GM19324 (cell line): ENCODE measurements around the gene SEC14L2.
A peak's percentile ranks its signal among the peaks of the same experiment; 100 is the strongest.
"Not testable (repeated sequence)": the region's sequence is repeated elsewhere in the genome, so short reads cannot be mapped to it uniquely, and the experiment has no call there.

Experiments
- ATAC-seq: cut with Tn5 transposase; IDR thresholded peaks from one replicate; pipeline ENCODE4 v1.9.1; 2021; ENCODE audit warnings: mild to moderate bottlenecking, moderate library complexity; ENCODE audit not compliant: unreplicated experiment, low FRiP score

Gene SEC14L2

DNA sequence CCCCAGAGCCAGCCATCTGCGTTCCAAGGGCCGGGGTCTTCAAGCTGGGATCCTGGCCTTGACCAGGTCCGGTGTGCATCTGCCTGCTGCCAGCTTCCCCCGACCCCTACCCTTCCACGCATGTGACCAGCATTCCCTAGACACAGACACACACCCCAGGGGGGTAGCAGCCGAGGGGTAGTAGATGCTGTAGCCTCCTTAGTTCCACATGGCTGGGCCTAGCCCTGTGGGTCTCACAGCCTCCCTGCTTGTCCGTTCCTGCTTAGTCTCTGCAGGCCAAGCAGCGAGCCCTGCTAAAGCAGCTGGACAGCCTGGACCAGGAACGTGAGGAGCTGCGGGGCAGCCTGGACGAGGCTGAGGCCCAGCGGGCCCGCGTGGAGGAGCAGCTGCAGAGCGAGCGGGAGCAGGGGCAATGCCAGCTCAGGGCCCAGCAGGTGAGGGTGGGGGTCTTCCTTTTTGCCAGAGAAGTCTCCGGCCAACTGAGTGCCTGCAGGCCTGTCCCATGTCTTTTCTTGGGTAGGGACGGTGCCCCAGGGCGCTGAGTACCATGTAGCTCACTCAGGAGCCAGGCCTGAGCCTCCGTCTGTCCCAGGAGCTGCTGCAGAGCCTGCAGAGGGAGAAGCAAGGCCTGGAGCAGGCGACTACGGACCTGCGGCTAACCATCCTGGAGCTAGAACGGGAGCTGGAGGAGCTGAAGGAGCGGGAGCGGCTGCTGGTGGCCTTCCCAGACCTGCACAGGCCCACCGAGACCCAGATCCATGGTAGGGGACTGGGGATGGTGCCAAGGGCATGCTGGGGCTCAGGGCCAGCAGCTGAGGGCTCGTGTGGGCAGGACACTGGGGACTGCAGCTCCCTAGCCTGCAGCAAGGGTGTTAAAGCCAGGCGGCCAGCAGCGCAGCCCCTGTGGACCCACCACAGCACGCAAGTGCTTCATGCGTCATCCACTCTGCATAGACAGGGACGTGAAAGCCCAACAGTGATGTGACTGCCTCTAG lies 23.2 kb upstream of the SEC14L2 start:
- no peak for ATAC-seq

- ATAC-seq: no peak
Observed at GRCh38 chr22:30375312-30375849, 21.4 kb upstream of the SEC14L2 start.

DNA sequence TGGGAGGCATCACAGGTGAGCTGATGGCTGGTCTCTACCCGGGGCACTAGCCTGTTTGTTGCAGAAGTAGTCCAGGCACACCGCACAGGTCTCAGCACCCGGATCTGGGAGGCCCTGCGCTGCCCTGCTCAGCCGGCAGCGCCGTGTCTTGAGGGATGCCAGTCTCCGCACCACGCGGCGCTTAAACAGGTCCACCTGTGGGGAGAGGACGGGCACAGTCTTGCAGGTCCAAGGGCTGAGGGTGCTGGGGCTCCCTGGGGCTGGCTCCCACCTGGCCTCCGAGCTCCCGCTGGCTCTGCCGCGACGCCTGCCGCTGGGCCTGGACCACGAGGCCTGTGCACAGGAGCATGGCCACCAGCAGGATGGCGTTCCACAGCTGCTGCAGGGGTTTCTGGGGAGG lies 16.8 kb upstream of the SEC14L2 start:
- ATAC-seq: no peak

- no peak for ATAC-seq
Observed at GRCh38 chr22:30381264-30381663, 15.6 kb upstream of the SEC14L2 start.

DNA sequence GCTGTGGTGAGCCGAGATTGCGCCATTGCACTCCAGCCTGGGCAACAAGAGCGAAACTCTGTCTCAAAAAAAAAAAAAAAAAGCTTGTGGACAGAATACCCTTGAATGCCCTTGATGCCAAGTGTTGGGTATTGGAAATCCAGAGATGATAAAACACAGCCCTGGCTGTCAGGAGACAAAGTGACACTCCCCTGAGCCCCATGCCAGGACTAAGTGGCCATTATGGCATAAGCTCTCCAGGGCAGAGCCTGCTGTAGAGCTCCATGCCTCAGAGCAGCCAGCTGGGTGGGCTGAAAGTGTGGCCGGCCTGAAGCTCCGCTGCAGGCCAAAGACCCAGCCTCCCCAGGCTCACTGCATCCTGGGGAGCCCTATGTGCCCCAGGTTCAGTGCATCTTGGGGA lies 14.5 kb upstream of the SEC14L2 start:
- no peak for ATAC-seq

GRCh38 chr22:30383061-30383460 lies 13.8 kb upstream of the SEC14L2 start:
- ATAC-seq: no peak

GRCh38 chr22:30385942-30386341 lies 10.9 kb upstream of the SEC14L2 start:
- ATAC-seq: no peak

GRCh38 chr22:30386608-30386959 lies 10.2 kb upstream of the SEC14L2 start:
- ATAC-seq: no peak

- ATAC-seq: peak; percentile 80
Observed at GRCh38 chr22:30386960-30387827, 9.6 kb upstream of the SEC14L2 start, which contains the start of gene RNF215. RNF215 (minus strand) TSS chr22:30387411; CDS start chr22:30387313, 98 bp downstream.

DNA sequence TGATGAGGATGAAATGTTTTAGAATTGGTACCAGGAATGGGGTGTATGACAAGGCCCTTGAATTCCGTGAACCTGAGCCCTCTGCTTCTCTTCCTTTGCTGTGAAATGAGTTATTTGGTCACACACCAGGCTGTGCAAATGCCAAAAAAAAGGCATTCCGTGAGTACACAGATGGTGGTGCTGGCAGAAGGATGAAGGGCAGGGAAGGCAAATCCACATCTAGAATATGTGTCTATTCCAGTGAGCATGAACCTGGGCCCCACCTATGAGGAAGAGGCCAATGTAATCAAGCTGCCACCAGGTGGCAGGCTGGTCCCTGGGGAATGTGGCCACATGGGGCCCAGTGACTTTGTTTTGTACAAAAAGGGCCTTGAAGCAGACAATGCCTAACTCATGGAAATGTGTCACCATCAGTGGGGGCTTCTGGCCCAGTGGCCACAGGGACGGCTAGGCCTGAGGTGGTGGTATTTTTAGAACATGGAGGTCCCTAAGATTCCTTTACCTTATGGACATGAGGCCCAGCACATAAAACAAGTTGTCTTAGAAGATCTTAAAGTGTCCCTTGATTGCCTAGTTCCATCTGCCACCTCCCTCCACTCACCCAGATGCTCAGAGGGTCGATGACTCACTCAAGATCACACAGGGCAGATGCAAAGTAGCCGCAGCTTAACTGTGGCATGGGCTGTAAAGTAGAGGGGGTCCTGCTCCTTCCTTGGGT lies 5.7 kb upstream of the SEC14L2 start:
- no peak for ATAC-seq

GRCh38 chr22:30392661-30393321 lies 4.0 kb upstream of the SEC14L2 start:
- ATAC-seq: no peak

- no peak for ATAC-seq
Observed at GRCh38 chr22:30393322-30393680, 3.5 kb upstream of the SEC14L2 start.

- no peak for ATAC-seq
Observed at GRCh38 chr22:30393885-30394284, 2.9 kb upstream of the SEC14L2 start.

DNA sequence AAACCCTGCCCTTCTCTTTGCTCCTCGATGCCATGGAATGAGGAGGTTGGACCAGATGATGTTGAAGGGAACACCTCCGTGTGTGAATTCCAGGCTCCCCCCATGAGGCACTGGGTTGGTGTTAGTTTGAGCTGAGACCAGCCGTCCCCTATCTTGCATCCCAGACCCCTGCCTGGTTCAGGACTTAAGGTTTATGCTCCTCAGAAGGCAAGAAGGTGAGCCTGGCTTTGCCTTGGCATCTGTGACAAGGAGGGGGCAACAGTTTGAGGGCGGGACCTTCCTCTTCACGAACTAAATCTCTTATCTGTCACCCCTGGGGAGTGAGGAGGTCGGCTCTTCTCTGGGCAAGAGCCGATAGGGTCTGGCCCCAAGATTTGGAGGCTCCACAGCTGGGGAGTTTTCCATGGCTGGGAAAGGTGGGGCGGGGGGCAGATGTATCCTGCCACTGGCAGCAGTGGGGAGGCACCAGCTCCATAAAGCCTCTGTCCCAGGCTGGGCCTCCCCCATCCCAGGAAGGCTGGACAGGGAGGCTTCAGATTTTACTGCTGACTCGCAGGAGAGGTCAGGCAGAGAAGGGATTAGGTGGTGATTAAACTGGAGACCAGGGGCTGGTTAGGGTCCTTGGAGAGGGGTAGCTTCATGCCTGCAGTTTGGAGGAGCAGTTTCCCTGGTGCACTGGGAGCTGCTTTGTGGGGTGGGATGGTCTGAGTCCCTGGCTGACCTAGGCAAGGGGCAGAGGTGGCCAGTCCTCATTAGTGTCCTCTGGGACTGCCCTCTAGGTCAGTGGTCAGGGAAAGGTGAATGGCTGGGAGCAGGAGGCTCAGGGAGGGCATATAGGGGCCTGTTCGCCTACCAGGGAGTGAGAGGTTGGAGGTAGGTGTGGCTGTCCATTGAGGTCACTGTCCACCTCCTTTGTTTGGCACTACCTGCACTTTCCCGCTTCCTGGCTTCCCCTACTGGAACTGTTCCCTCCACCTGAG lies 1.1 kb downstream of the SEC14L2 start:
- no peak for ATAC-seq

- no peak for ATAC-seq
Observed at GRCh38 chr22:30398685-30399680, 2.2 kb downstream of the SEC14L2 start.

GRCh38 chr22:30399718-30400117 lies 2.9 kb downstream of the SEC14L2 start:
- no peak for ATAC-seq

DNA sequence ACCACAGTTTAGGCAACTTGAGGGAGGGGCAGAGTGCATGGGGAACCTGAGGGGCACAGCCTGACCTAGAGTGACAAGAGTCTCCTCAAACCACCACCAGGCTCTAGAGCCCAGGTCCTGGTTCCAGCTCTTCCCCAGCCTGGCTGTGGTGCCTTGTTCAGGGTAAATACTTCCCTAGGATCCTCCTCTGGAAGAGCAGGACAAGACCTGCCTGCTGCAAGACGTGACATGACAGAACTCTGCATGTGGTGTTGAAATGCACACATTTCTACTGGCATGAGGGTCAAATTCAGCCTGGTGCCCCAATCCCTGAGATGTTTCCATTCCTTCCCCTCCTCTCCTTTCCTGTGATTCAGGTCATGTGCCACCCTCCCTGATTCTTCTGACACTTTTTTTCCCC lies 3.3 kb downstream of the SEC14L2 start:
- no peak for ATAC-seq

DNA sequence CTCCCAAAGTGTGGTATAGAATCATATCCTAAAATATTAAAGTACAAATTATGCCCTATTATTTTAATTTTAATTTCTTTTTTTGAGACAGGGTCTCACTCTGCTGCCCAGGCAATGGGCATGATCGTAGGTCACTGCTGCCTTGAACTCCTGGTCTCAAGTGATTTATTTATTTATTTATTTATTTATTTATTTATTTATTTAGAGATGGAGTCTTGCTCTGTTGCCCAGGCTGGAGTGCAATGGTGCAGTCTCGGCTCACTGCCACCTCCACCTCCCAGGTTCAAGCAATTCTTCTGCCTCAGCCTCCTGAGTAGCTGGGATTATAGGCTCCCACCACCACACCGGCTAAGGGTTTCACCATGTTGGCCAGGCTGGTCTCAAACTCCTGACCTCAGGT lies 4.2 kb downstream of the SEC14L2 start:
- not testable (repeated sequence) for ATAC-seq
